B cell (primary cell): Measurements from ENCODE around the gene PCOLCE2.

Experiments used
- CTCF ChIP-seq: fragments of 200-600 bp; IDR thresholded peaks from one replicate; pipeline ENCODE4 v1.8.0; 2022; ENCODE audit warnings: antibody characterized with exemption, mild to moderate bottlenecking
- EZH2 ChIP-seq: IDR thresholded peaks from 2 replicates; pipeline ENCODE4 v1.6.1; 2012; ENCODE audit warnings: borderline replicate concordance, low read depth, mild to moderate bottlenecking, moderate library complexity, low read length; ENCODE audit not compliant: insufficient read depth, poor library complexity, severe bottlenecking

- TF ChIP-seq CTCF: no peak
- no peak for TF ChIP-seq EZH2
These were observed 8.9 kb upstream of the PCOLCE2 start for GRCh38 chr3:142897807-142898206.
